ENCODE data around the gene CAPRIN2. TPM values are rescaled to one million over a fixed set of nuclear protein-coding genes. Genes with fewer than 3 reads are reported as not detected.

The CAPRIN2 gene, protein sequence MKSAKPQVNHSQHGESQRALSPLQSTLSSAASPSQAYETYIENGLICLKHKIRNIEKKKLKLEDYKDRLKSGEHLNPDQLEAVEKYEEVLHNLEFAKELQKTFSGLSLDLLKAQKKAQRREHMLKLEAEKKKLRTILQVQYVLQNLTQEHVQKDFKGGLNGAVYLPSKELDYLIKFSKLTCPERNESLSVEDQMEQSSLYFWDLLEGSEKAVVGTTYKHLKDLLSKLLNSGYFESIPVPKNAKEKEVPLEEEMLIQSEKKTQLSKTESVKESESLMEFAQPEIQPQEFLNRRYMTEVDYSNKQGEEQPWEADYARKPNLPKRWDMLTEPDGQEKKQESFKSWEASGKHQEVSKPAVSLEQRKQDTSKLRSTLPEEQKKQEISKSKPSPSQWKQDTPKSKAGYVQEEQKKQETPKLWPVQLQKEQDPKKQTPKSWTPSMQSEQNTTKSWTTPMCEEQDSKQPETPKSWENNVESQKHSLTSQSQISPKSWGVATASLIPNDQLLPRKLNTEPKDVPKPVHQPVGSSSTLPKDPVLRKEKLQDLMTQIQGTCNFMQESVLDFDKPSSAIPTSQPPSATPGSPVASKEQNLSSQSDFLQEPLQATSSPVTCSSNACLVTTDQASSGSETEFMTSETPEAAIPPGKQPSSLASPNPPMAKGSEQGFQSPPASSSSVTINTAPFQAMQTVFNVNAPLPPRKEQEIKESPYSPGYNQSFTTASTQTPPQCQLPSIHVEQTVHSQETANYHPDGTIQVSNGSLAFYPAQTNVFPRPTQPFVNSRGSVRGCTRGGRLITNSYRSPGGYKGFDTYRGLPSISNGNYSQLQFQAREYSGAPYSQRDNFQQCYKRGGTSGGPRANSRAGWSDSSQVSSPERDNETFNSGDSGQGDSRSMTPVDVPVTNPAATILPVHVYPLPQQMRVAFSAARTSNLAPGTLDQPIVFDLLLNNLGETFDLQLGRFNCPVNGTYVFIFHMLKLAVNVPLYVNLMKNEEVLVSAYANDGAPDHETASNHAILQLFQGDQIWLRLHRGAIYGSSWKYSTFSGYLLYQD
- 1 to 10 TPM; 8.8 to 9.1 TPM for total RNA-seq

GRCh38 chr12:30754750-30755394 is at the start of gene CAPRIN2:
TSS of gene CAPRIN2 (minus strand) at chr12:30754951. CDS start at chr12:30753520, 1,431 bp downstream.
- CTCF ChIA-PET: interaction anchor here (1.0 to 1.5 kb wide), 2 partner anchors 54 to 59 kb away, joined by 3 to 4 read pairs; partner anchors contain the start of gene IPO8
- POLR2A ChIA-PET: interaction anchor here (0.5 to 2.7 kb wide), 2 partner anchors 19 to 59 kb away, joined by 3 to 21 read pairs; partner anchors contain the start of gene IPO8

GRCh38 chr12:30797689-30798088 is 42.9 kb upstream of the CAPRIN2 start:
- POLR2A ChIA-PET: interaction anchor here (0.6 kb wide), 1 partner anchor 103 kb away, joined by 6 read pairs; no protein-coding TSS in a partner anchor
- CTCF ChIA-PET: no interaction called here

DNA sequence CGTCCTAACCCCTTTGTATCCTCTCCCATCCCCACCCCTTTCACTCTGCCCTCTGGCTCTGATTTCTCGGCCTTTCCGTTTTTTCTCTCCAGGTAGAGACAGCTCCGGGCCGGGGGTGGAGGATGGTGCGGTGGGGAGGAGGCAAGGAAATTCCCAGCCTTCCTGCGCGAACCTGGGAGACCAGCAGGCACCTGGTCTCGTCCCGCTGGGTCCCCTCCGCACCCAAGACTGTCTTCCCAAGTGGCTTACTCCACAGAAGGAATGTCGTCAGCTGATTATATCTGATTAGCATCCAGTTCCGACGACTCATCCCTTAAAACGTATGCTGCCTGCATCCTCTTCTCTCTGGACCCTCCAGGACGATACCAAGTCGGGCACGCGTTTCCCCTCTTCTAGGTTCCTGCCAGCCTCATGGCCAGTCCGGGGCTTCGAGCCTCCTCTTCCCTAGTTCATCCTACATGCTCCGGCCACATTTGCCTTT is 42.2 kb upstream of the CAPRIN2 start:
- POLR2A ChIA-PET: no interaction called here
- CTCF ChIA-PET: interaction anchor here (1.3 to 1.5 kb wide), 3 partner anchors 10 to 46 kb away, joined by 4 to 10 read pairs (median 5); no protein-coding TSS in a partner anchor

GRCh38 chr12:30796313-30796780 is 41.6 kb upstream of the CAPRIN2 start:
- ChIA-PET CTCF (interaction anchor here (1.1 to 1.5 kb wide), 6 partner anchors 10 to 100 kb away, joined by 3 to 10 read pairs (median 5); partner anchors contain the start of gene IPO8), POLR2A (interaction anchor here (0.6 to 1.2 kb wide), 3 partner anchors 43 to 551 kb away, joined by 3 to 11 read pairs (median 5); partner anchors contain the start of gene IPO8)

DNA sequence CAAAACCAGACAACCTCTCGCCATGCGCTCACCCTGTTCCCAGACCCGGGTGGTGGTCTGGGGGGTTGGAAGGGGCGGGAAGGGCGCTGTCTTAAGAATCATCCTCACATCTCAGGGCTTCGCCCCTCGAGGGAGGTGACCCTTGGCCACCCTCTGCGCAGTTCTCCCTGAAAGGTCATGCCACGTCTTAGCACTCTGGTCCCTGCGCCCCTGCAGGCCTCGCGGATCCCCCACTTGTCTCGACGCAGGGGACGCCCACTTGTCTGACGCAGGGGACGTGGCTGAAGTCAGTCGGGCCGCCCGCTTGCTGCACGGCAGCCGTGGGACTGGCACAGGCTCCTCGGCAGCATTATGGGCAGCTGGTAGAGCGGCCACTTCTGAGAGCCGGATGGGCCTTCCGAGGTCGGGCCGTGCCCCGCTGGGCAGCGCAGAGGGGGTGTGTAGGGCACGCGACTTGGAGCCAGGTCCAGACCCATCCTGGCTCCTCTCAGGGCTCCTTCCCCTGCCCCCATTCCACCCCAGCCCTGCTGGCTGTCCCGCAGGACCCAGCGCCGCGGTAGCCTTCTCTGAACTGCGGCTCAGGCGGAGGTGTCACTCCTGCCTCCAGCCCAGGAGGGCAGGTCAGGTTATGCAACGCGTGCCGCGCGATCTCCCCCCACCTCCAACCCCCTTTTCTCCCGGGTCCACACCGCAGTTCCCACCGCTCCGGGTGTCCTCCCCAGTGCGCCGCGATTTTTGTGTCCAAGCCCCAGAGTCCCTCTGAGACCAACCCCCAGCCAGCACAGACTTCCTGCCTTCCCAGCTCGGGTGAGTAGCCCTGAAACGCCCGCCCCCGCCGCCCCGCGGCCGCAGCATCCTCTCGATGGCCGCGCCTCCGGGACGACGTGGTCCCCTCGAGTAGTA is 40.9 kb upstream of the CAPRIN2 start:
- CTCF ChIA-PET: interaction anchor here (1.1 to 1.5 kb wide), 6 partner anchors 10 to 100 kb away, joined by 3 to 10 read pairs (median 5); partner anchors contain the start of gene IPO8

GRCh38 chr12:30794591-30795409 is 40.0 kb upstream of the CAPRIN2 start:
- ChIA-PET POLR2A (interaction anchor here (0.8 kb wide), 1 partner anchor 99 kb away, joined by 4 read pairs; the partner anchor contains the start of gene IPO8), CTCF (interaction anchor here (1.5 kb wide), 1 partner anchor 9 kb away, joined by 5 read pairs; no protein-coding TSS in a partner anchor)

More for the DNA sequence above, 40.9 kb upstream of the CAPRIN2 start:
- POLR2A ChIA-PET: interaction anchor here (0.6 to 1.2 kb wide), 4 partner anchors 42 to 551 kb away, joined by 3 to 11 read pairs (median 4); partner anchors contain the start of gene IPO8

GRCh38 chr12:30794020-30794419 is 39.3 kb upstream of the CAPRIN2 start:
- ChIA-PET POLR2A (no interaction called here), CTCF (no interaction called here)

- POLR2A ChIA-PET: no interaction called here
- CTCF ChIA-PET: no interaction called here
These were observed 38.1 kb upstream of the CAPRIN2 start for GRCh38 chr12:30792648-30793499.

DNA sequence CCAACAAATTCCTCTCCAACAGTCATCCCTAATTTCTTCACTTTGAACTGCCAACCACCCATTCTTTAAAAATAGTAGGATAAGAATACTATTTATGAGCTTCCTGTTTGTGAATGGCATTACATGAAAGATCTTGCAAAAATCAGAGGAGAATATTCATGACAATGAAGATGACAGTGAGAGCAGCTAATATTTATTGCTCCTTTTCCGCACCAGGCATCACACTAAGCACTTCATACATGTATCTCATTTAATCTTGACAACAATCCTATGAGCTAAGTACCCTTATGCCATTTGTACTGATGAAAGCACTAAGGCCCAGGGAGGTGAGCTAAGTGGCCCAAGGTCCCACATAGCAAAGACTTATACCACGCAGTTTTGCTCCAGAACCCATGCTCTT is 37.3 kb upstream of the CAPRIN2 start:
- CTCF ChIA-PET: no interaction called here
- POLR2A ChIA-PET: no interaction called here

DNA sequence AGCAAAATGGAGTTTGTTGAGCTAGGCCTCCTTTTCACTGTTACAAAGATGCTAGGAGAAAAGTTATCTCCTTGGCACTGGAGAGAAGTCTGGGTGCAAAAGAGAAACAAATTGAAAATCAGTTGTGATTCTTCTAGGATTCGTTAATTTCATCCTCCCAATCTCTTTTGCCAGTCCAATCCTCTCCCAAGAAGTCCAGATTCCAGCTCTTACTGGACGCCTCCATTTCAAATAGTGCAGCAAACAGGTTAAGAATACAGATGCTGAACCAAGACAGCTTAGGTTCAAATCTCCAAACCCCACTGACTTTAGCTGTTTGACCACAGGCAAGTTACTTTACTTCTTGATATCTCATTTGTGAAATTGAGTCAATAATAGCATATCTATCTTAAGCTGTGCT is 34.0 kb upstream of the CAPRIN2 start:
- ChIA-PET CTCF (no interaction called here), POLR2A (no interaction called here)

DNA sequence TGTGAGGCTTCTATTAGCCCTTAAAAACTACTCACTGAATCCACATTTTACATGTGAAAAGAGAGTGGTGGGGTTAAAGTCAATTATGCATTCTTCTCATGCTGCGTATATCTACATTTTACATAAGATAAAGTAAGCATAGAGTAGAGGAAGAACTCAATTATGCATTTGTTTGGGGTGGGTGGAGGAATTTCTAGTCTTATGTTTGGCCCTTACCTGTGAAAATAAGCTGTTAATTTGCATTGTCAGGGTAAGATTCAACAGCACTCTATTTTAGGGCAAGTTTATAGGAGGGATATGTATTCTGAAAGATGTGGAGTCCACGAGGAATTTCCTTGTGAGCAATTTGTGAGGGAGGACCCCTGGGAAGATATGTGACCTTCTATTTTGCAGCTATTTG is 30.9 kb upstream of the CAPRIN2 start:
- POLR2A ChIA-PET: no interaction called here
- CTCF ChIA-PET: interaction anchor here (1.9 kb wide), 1 partner anchor 10 kb away, joined by 5 read pairs; no protein-coding TSS in a partner anchor

DNA sequence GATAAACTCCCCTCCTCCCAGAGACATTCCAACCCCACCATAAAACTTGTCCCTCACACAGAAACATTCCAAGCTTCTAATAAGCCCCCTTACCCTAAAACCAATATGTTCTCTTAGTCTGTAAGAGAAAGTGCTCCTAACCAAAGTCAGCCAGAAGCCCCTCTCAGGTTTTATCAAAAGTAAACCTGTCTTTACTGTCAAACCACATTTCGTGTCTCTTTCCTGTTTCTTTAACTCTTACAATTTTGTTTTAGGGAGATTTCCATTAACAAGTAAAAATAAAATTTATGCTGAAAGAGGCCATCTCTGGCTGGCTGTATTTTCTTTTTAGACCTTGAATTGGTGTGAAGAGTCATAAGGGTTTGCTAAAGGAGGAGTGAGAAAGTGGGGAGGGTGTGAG is 29.8 kb upstream of the CAPRIN2 start:
- POLR2A ChIA-PET: no interaction called here
- CTCF ChIA-PET: interaction anchor here (1.9 kb wide), 1 partner anchor 11 kb away, joined by 5 read pairs; no protein-coding TSS in a partner anchor

GRCh38 chr12:30783946-30784345 is 29.2 kb upstream of the CAPRIN2 start:
- POLR2A ChIA-PET: no interaction called here
- CTCF ChIA-PET: no interaction called here

DNA sequence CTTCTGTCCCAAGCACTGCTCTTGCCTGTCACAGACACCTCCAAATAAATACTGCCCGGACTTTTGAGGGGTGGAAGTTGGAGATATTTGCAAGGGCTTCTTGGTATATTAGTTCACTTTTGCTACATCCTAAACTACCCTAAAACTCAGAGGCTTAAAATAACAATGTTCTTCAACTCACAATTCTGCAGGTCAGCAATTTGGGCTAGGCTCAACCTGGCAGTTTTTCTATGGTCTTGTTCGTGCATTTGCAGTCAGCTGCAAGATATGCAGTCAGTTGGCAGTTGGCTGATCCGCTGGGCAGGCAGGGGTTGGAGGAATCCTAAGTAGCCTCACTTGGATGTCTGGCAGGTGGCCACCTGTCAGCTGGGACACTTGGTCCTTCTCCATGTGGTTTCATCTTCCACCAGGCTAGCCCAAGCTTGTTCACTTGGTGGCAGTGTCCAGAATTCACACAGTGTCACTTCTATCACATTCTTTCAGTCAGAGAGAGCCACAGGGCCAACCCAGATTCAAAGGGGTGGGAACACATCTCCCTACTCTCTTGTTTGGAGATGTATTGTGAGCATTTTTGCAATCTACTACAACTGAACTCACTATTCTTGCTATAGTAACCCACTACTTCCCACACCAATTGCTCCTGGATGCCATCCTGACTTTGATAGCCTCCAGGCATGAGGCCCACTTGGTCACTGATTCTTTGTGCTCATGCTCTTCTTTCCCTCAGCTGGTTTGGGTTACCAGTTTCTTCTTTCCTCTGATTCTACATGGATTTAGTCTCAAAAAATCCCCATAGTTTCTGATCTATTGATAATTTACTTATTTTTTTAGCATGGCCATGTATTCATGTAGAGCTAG is 27.8 kb upstream of the CAPRIN2 start:
- CTCF ChIA-PET: no interaction called here
- POLR2A ChIA-PET: no interaction called here

DNA sequence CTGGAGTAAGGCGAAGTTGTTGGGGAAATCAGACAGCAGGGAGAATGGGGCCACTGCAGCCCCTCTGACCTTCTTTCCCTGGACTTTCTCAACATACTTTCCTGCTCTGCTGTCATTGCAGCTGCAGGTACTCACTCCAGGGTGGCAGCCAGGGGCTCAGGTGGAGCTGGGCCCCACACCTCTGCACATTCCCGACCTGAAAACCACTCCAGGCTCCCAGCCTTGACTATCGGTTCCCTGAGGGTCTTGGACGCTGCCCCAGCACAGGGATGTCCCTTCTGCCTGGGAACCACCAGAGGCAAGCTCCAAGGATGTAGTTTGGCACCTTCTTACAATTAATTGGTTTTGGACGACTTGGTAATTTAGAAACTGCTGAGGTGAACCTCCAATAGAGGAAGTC is 24.8 kb upstream of the CAPRIN2 start:
- ChIA-PET CTCF (no interaction called here), POLR2A (no interaction called here)

All from activated CD8-positive, alpha-beta memory T cell treated with anti-CD3 and anti-CD28 coated beads for 36 hours (primary cell).